ENCODE data around the gene AP3S2. TPM values are rescaled to one million over a fixed set of nuclear protein-coding genes. Genes with fewer than 3 reads are reported as not detected.

AP3S2 gene
- total and polyA plus RNA-seq, 2 of the 13 experiments (the other 11 are each of a cell fraction or from before 2014, with no cell fraction given), result 17.6 to 44.4 TPM

- H2AFZ ChIP-seq (ENCODE audit: low read length), result no peak overlapping the region
- no peak overlapping the region for H3K4me2 ChIP-seq (ENCODE audit: low read depth, low read length)
- H3K36me3 ChIP-seq (replicated peaks in 1 of 2; ENCODE audit: control insufficient read depth in 1 of 2, insufficient read depth in 2 of 2, low read length in 2 of 2), result peaks cover 1 to 20% of the 10 kb centered on the region in 2 experiments; a peak in 3 of 5 replicates
- peaks cover 14% of the 10 kb centered on the region for H3K4me1 ChIP-seq (ENCODE audit: insufficient read depth, low read length)
- H3K27ac ChIP-seq (ENCODE audit: extremely low read length, insufficient read depth, low read length), result no peak overlapping the region
- H4K20me1 ChIP-seq (ENCODE audit: insufficient read depth, low read length), result no peaks in the 10 kb centered on the region
- no TSS peak for BruUV-seq (replicated peaks)
- H3K79me2 ChIP-seq (ENCODE audit: insufficient read depth, low read length), result no peaks in the 10 kb centered on the region
- in situ Hi-C loops (cut with HindIII; ENCODE audit: extremely low pct_ligation_motif_present, low pct_unique_long_range_greater_than_20kb) (no loop called here), intact Hi-C loops (cut with micrococcal nuclease; ENCODE audit: unreplicated experiment) (no loop called here)
- FAIRE-seq, result no peak
- no peak for ATAC-seq
- TF ChIP-seq GATA4 (IDR thresholded peaks at IDR 0.05; ENCODE audit: borderline replicate concordance, low read depth) (no peak), ZNF468 (CRISPR knock-in tag; IDR thresholded peaks at IDR 0.05) (no peak), ZNF780A (CRISPR knock-in tag; IDR thresholded peaks at IDR 0.05) (no peak), ZNF446 (CRISPR knock-in tag; IDR thresholded peaks at IDR 0.05) (no peak), HDAC1 (CRISPR knock-in tag; IDR thresholded peaks at IDR 0.05) (no peak)
- no peak overlapping the region for H3K4me3 ChIP-seq (replicated peaks in 1 of 3; ENCODE audit: insufficient read depth in 1 of 3, low read depth in 2 of 3, low read length in 3 of 3)
- H3K9ac ChIP-seq (ENCODE audit: insufficient read depth, low read depth, low read length), result no peak overlapping the region
- ChIA-PET CTCF (ENCODE audit: low intra/inter-chr PET ratio, low total read pairs) (no interaction called here), POLR2A (no interaction called here)
- 93% methylated on average over 1 of the region's 1 CpG for WGBS (ENCODE audit: low lambda C conversion rate)
- DNase-seq (ENCODE audit: low spot score), result no peak
- no peaks in the 10 kb centered on the region for H3K27me3 ChIP-seq (ENCODE audit: control insufficient read depth in 1 of 2, insufficient read depth in 2 of 2, low read length in 2 of 2)
- H3K9me3 ChIP-seq (ENCODE audit: low read length), result no peaks in the 10 kb centered on the region
Observed at GRCh38 chr15:89841962-89842361, 51.8 kb downstream of the AP3S2 start.

GRCh38 chr15:89841306-89841705, 52.5 kb downstream of the AP3S2 start:
- TF ChIP-seq ZBTB33 (CRISPR knock-in tag; IDR thresholded peaks at IDR 0.05), result no peak
- BruUV-seq (replicated peaks), result no TSS peak
- Histone ChIP-seq H3K4me1 (ENCODE audit: insufficient read depth, low read length) (peaks cover 12% of the 10 kb centered on the region), H3K9me3 (ENCODE audit: low read length) (no peaks in the 10 kb centered on the region), H3K27ac (ENCODE audit: extremely low read length, insufficient read depth, low read length) (no peak overlapping the region), H2AFZ (ENCODE audit: low read length) (no peak overlapping the region), H4K20me1 (ENCODE audit: insufficient read depth, low read length) (no peaks in the 10 kb centered on the region), H3K4me2 (ENCODE audit: low read depth, low read length) (no peak overlapping the region), H3K79me2 (ENCODE audit: insufficient read depth, low read length) (no peaks in the 10 kb centered on the region), H3K4me3 (replicated peaks in 1 of 3; ENCODE audit: insufficient read depth in 1 of 3, low read depth in 2 of 3, low read length in 3 of 3) (no peak overlapping the region), H3K9ac (ENCODE audit: insufficient read depth, low read depth, low read length) (no peak overlapping the region), H3K27me3 (ENCODE audit: control insufficient read depth in 1 of 2, insufficient read depth in 2 of 2, low read length in 2 of 2) (no peaks in the 10 kb centered on the region), H3K36me3 (replicated peaks in 1 of 2; ENCODE audit: control insufficient read depth in 1 of 2, insufficient read depth in 2 of 2, low read length in 2 of 2) (peaks cover 1 to 27% of the 10 kb centered on the region in 2 experiments; a peak in 3 of 5 replicates)
- ChIA-PET POLR2A (no interaction called here), CTCF (ENCODE audit: low intra/inter-chr PET ratio, low total read pairs) (no interaction called here)
- intact Hi-C loops (cut with micrococcal nuclease; ENCODE audit: unreplicated experiment), result no loop called here
- WGBS (ENCODE audit: low lambda C conversion rate), result 97% methylated on average over 4 of the region's 4 CpGs
- DNase-seq (ENCODE audit: low spot score) (no peak), FAIRE-seq (no peak), ATAC-seq (no peak)
- in situ Hi-C loops (cut with HindIII; ENCODE audit: extremely low pct_ligation_motif_present, low pct_unique_long_range_greater_than_20kb), result no loop called here

Measured in HepG2 (cell line).